HCT116 (cell line): ENCODE results near the gene IREB2. TPM values are rescaled to one million over a fixed set of nuclear protein-coding genes. Genes with fewer than 3 reads are reported as not detected.

ENCODE experiments used
- ATAC-seq: fragments of 200-7000 bp; cut with Tn5 transposase; 2 replicates; pipeline ENCODE4 v1.9.1; 2020; ENCODE audit warnings: mild to moderate bottlenecking, moderate library complexity
- BruUV-seq: library from RNA; stranded (reverse); fragments of 400-500 nt; replicated peaks from 2 replicates; lab custom pipeline; 2021; lab: Mats Ljungman, UMichigan
- CTCF ChIA-PET: fragments of 300-600 bp; sonication (Branson Sonifier 250); formaldehyde crosslinking; loops from one replicate; lab custom pipeline; 2021; ENCODE audit warnings: antibody characterized with exemption; lab: Charles Lee
- POLR2A ChIA-PET: fragments of 300-600, 350-600 bp; sonication (Branson Sonifier 250); formaldehyde crosslinking; loops from one replicate; lab custom pipeline; 2021; ENCODE audit warnings: antibody characterized with exemption; lab: Charles Lee
- RAD21 ChIA-PET, 2 experiments: fragments of 300-600 bp; sonication (Branson Sonifier 250); formaldehyde crosslinking; loops; one replicate each; lab custom pipeline; 2023; ENCODE audit warnings: low total read pairs in 2 of 2; ENCODE audit not compliant: uncharacterized antibody in 2 of 2, unreplicated experiment in 2 of 2, low non-redundant PET in 1 of 2; lab: Charles Lee
- DNase-seq: peaks from one replicate; pipeline ENCODE4 v3.0.0-alpha.2; 2010; ENCODE audit warnings: low read depth, low spot score
- H2AFZ ChIP-seq: fragments of 200-600 bp; shearing (Covaris generic), sonication (generic); 2 replicates; pipeline ENCODE4 v1.6.1; 2017; ENCODE audit warnings: low read depth, mixed run types, mixed read lengths, antibody characterized with exemption, low read length; ENCODE audit not compliant: poor library complexity, severe bottlenecking
- H3K27ac ChIP-seq: 2 replicates; pipeline ENCODE4 v1.5.1; 2012; ENCODE audit warnings: low read depth, low read length
- H3K27me3 ChIP-seq: fragments of 200-600 bp; sonication (generic); 2 replicates; pipeline ENCODE4 v1.6.1; 2016; ENCODE audit warnings: mixed run types, low read length, mixed read lengths; ENCODE audit not compliant: insufficient read depth
- H3K36me3 ChIP-seq, 2 experiments: fragments of 200-500 bp in 1 of 2; fragments of 200-600 bp in 1 of 2; sonication (Bioruptor generic) in 1 of 2; sonication (generic) in 1 of 2; 2 replicates each; pipeline versions ENCODE4 v1.5.1 to v1.6.1; 2014 to 2016; ENCODE audit warnings: low read length in 2 of 2, inconsistent platforms in 1 of 2, mixed read lengths in 1 of 2, mixed run types in 1 of 2; ENCODE audit not compliant: insufficient read depth in 2 of 2, control insufficient read depth in 1 of 2
- H3K4me1 ChIP-seq, 2 experiments: fragments of 200-600 bp in 1 of 2; sonication (generic) in 1 of 2; 2 replicates each; pipeline versions ENCODE4 v1.5.1 to v1.6.1; 2012 to 2017; ENCODE audit warnings: low read length in 2 of 2, inconsistent platforms in 1 of 2, mild to moderate bottlenecking in 1 of 2, mixed read lengths in 1 of 2, mixed run types in 1 of 2, moderate library complexity in 1 of 2; ENCODE audit not compliant: insufficient read depth in 2 of 2, control insufficient read depth in 1 of 2
- H3K4me2 ChIP-seq: fragments of 200-600 bp; sonication (generic); 2 replicates; pipeline ENCODE4 v1.6.1; 2017; ENCODE audit warnings: mixed run types, low read length, mixed read lengths
- H3K4me3 ChIP-seq, 2 experiments: fragments of 200-600 bp in 1 of 2; sonication (generic) in 1 of 2; replicated peaks in 1 of 2; 2 replicates each; pipeline ENCODE4 v1.5.1; 2011 to 2016; ENCODE audit warnings: low read length in 2 of 2, control low read depth in 1 of 2, low read depth in 1 of 2, mild to moderate bottlenecking in 1 of 2, mixed read lengths in 1 of 2, mixed run types in 1 of 2
- H3K79me2 ChIP-seq: fragments of 200-600 bp; sonication (generic); 2 replicates; pipeline ENCODE4 v1.6.1; 2017; ENCODE audit warnings: mild to moderate bottlenecking, mixed run types, low read length, moderate library complexity, mixed read lengths; ENCODE audit not compliant: insufficient read depth
- H3K9ac ChIP-seq: fragments of 200-600 bp; sonication (generic); 2 replicates; pipeline ENCODE4 v1.6.1; 2016; ENCODE audit warnings: low read length, mixed read lengths
- H3K9me2 ChIP-seq: fragments of 200-600 bp; sonication (generic), shearing (Covaris generic); 2 replicates; pipeline ENCODE4 v1.6.1; 2017; ENCODE audit warnings: mixed run types, mild to moderate bottlenecking, moderate library complexity; ENCODE audit not compliant: insufficient read depth
- H3K9me3 ChIP-seq, 2 experiments: fragments of 200-500 bp in 1 of 2; fragments of 200-600 bp in 1 of 2; sonication (Bioruptor generic) in 1 of 2; sonication (generic) in 1 of 2; 2 replicates each; pipeline ENCODE4 v1.6.1; 2014 to 2017; ENCODE audit warnings: low read length in 2 of 2, mixed read lengths in 2 of 2, inconsistent platforms in 1 of 2, low read depth in 1 of 2, mild to moderate bottlenecking in 1 of 2, mixed run types in 1 of 2, moderate library complexity in 1 of 2; ENCODE audit not compliant: control insufficient read depth in 1 of 2, insufficient read depth in 1 of 2
- H4K20me1 ChIP-seq: fragments of 200-600 bp; sonication (generic), shearing (Covaris generic); 2 replicates; pipeline ENCODE4 v1.6.1; 2017; ENCODE audit warnings: mixed run types, mild to moderate bottlenecking, moderate library complexity; ENCODE audit not compliant: insufficient read depth
- ATF3 ChIP-seq: IDR thresholded peaks from 2 replicates; pipeline ENCODE4 v1.6.1; 2012
- CEBPB ChIP-seq: IDR thresholded peaks from 2 replicates; pipeline ENCODE4 v1.6.1; 2012; ENCODE audit warnings: low read depth
- EGR1 ChIP-seq: IDR thresholded peaks from 2 replicates; pipeline ENCODE4 v1.6.1; 2012; ENCODE audit warnings: low read depth
- ELF1 ChIP-seq: IDR thresholded peaks from 2 replicates; pipeline ENCODE4 v1.6.1; 2012; ENCODE audit warnings: low read depth, borderline replicate concordance
- EZH2phosphoT487 ChIP-seq: fragments of 200-600 bp; IDR thresholded peaks from 2 replicates; pipeline ENCODE4 v1.6.1; 2018; ENCODE audit warnings: antibody characterized with exemption, borderline replicate concordance
- MAX ChIP-seq: IDR thresholded peaks from 2 replicates; pipeline ENCODE4 v1.6.1; 2012
- POLR2A ChIP-seq: IDR thresholded peaks from 2 replicates; pipeline ENCODE4 v1.7.0; 2011; ENCODE audit warnings: borderline replicate concordance; ENCODE audit not compliant: insufficient read depth, insufficient read length; ENCODE audit errors: extremely low read depth
- POLR2AphosphoS5 ChIP-seq: IDR thresholded peaks from 2 replicates; pipeline ENCODE4 v1.6.1; 2011; ENCODE audit warnings: mild to moderate bottlenecking, low read depth, low read length, moderate library complexity
- RAD21 ChIP-seq: IDR thresholded peaks from 2 replicates; pipeline ENCODE4 v1.6.1; 2012; ENCODE audit warnings: low read depth, mild to moderate bottlenecking
- REST ChIP-seq: IDR thresholded peaks from 2 replicates; pipeline ENCODE4 v1.6.1; 2012; ENCODE audit warnings: low read depth
- SIN3A ChIP-seq: IDR thresholded peaks from 2 replicates; pipeline ENCODE4 v1.6.1; 2012; ENCODE audit warnings: low read depth
- intact Hi-C: fragments of 100-400 bp; cut with micrococcal nuclease; formaldehyde crosslinking; loops from 2 replicates; pipeline ENCODE4 v1.10.0; 2022
- total RNA-seq: library from RNA; stranded (reverse); gene quantifications from one replicate; pipeline ENCODE4 v1.2.1, GENCODE V29; 2021; ENCODE audit not compliant: unreplicated experiment

IREB2 gene
- total RNA-seq, 1 experiment from 2014 or later = 57.6 TPM

GRCh38 chr15:78420220-78420619, 17.8 kb upstream of the IREB2 start:
- H3K4me1 ChIP-seq = peaks cover 0 to 14% of the 10 kb centered on the region in 2 experiments; a peak in 1 of 4 replicates
- CTCF ChIA-PET = interaction anchor here (1.3 kb wide), 1 partner anchor 8 kb away, joined by 3 read pairs; no protein-coding TSS in a partner anchor
- H3K9me2 ChIP-seq = no peaks in the 10 kb centered on the region
- no peaks in the 10 kb centered on the region for H3K36me3 ChIP-seq
- no peak overlapping the region for H3K4me2 ChIP-seq
- H4K20me1 ChIP-seq = no peaks in the 10 kb centered on the region
- POLR2A ChIA-PET = no interaction called here
- intact Hi-C loops = no loop called here
- H3K27me3 ChIP-seq = no peaks in the 10 kb centered on the region; the same call in 1 of the 2 replicates
- RAD21 ChIA-PET = no interaction called here
- H3K9ac ChIP-seq = no peak overlapping the region
- TF ChIP-seq POLR2A (no peak), RAD21 (no peak), CEBPB (no peak), ELF1 (no peak), EZH2phosphoT487 (no peak), SIN3A (no peak), MAX (no peak), EGR1 (no peak), REST (no peak), POLR2AphosphoS5 (no peak), ATF3 (no peak)
- H3K27ac ChIP-seq = no peak overlapping the region
- no peaks in the 10 kb centered on the region for H3K79me2 ChIP-seq
- H3K9me3 ChIP-seq = no peaks in the 10 kb centered on the region
- DNase-seq (no peak), ATAC-seq (no peak)
- H3K4me3 ChIP-seq = no peak overlapping the region
- no peak overlapping the region for H2AFZ ChIP-seq
- no TSS peak for BruUV-seq
